Measurements from ENCODE around the gene GRIN1. TPM values are rescaled to one million over a fixed set of nuclear protein-coding genes. Genes with fewer than 3 reads are reported as not detected.

Gene GRIN1
- total and polyA plus RNA-seq, 8 donors, result 0.08 to 0.53 (median 0.28) TPM; not detected in 2

DNA sequence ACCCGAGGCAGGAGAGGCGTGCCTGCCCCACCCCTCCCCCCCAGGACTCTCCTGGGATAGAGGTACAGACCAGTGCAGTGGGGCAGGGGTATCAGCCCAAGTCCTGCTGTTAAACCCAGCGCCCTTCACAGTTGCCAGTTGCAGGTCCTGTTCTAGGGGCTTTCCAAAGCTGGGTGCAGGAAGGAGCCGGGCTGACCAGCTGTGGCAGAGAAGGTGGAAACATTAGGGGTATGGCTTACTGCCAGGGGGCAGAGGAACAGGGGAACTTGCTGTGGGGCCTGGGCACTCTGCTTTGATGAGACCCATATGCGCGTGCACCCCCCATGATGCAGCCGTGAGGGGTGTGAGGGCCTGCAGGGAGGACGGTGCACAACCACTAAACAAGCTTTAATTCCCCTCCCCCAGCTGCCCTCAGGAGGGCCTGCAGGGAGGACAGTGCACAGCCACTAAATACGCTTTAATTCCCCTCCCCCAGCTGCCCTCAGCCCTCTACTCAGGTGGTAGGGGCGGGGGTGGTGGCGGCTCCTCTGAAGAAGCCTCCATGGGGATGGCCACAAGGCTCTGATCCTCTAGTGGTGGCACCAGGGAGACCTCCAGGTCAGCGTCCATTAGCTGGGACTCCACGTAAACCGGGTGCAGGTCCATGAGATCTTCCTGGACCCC is 31.7 kb downstream of the GRIN1 start:
- no peaks in the 10 kb centered on the region for H3K36me3 ChIP-seq
- H3K4me1 ChIP-seq, result peaks cover 6 to 14% (median 13%) of the 10 kb centered on the region in 3 donors
- no peaks in the 10 kb centered on the region for H3K9me3 ChIP-seq
- H3K27me3 ChIP-seq, result no peaks in the 10 kb centered on the region
- no peak for ATAC-seq
- TF ChIP-seq, protein P1, sequence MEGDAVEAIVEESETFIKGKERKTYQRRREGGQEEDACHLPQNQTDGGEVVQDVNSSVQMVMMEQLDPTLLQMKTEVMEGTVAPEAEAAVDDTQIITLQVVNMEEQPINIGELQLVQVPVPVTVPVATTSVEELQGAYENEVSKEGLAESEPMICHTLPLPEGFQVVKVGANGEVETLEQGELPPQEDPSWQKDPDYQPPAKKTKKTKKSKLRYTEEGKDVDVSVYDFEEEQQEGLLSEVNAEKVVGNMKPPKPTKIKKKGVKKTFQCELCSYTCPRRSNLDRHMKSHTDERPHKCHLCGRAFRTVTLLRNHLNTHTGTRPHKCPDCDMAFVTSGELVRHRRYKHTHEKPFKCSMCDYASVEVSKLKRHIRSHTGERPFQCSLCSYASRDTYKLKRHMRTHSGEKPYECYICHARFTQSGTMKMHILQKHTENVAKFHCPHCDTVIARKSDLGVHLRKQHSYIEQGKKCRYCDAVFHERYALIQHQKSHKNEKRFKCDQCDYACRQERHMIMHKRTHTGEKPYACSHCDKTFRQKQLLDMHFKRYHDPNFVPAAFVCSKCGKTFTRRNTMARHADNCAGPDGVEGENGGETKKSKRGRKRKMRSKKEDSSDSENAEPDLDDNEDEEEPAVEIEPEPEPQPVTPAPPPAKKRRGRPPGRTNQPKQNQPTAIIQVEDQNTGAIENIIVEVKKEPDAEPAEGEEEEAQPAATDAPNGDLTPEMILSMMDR (IDR thresholded peaks at IDR 0.05), result no peak
- DNase-seq, result no peak
- H3K4me3 ChIP-seq, result no peak overlapping the region
- intact Hi-C loops (cut with DNase I), result no loop called here
- no peak overlapping the region for H3K27ac ChIP-seq
- 75 to 78% methylated on average over 14 of the region's 14 CpGs for WGBS, 2 donors
- FAIRE-seq, result no peak

DNA sequence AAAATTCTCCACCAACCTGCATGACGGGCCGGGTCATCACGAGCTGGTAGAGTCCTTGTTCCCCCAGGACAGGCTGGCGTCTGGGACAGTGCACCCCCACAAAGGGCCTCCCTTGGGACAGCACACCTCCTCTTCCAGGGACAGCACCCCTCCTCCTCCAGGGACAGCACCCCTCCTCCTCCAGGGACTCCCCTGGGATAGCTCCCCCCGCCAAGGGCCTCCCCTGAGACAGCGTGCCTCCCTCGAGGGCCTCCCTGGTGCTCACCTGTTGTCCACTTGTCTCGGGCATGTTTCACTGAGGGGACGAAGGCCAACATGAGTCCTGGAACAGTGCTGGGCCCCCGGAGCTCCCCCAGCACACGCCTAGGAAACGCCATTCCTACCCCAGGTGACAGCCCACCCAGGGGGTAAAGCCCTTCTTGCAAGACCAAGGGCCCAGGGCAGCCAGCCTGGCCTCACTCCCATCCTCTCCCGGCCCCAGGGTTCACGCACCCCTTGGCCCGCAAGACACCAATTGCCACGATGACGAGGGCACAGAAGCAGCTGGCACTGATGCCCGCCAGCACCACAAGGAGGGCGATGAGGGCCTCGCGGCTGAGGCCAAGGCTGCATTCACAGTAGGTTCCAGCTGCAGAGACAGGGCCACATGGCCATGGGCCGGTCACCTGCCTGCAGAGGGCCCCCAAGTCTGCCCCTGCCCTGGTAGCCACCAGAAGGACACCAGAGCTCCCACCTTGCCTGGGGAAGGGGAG is 32.4 kb downstream of the GRIN1 start:
- Histone ChIP-seq H3K27me3 (no peaks in the 10 kb centered on the region), H3K36me3 (no peaks in the 10 kb centered on the region), H3K4me3 (no peak overlapping the region), H3K9me3 (no peaks in the 10 kb centered on the region), H3K27ac (no peak overlapping the region), H3K4me1 (peaks cover 6 to 14% (median 13%) of the 10 kb centered on the region in 3 donors)
- TF ChIP-seq, protein P1 (IDR thresholded peaks at IDR 0.05), result no peak
- WGBS, 2 donors, result 87 to 88% methylated on average over 22 of the region's 22 CpGs
- no peak for ATAC-seq
- DNase-seq, result no peak
- intact Hi-C loops (cut with DNase I), result no loop called here
- FAIRE-seq, result no peak

GRCh38 chr9:137172901-137173795 is 34.2 kb downstream of the GRIN1 start:
- ATAC-seq, result no peak
- no peak overlapping the region for H3K27ac ChIP-seq

DNA sequence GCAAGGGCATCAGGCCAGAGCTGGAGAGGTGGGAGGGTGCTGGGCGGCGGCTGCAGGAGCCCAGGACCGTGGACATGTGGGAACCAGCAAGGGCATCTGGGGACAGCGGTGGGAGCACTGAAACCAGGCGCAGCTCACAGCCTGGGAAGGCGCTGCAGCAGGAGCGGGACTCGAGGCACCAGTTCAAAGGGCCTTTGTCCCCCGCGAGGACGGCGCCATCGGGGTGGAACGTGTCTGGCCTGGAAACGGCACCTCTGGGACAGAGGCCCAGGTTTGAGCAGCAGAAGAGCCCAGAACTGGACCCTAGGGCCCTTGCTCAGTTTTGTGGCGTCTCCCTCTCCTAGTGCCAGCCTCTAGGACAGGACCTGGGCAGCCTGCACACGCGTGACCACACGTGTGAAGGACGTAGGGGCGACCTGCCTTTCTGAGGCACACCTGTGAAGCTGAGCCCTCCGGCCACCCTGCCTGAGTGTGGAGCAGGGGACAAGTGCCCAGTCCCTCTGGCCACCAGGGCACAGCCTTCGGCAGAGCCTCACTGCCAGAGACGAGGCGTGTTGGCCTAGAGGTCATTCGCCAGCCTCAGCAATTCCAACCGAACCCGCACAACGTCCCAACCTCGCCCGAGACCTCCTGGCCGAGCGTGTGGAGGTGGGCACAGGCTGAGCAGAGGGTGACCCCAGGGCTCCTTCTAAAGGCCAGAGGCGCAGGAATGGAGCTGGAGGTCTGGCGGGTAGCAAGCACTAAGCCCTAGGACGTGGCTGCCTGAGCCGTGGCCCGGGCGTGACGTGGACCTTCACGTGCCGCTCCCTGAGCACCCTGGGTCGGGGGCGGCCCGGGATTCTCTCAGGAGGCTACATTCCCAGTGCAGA is 35.1 kb downstream of the GRIN1 start:
- intact Hi-C loops (cut with DNase I), result no loop called here
- no peak for DNase-seq
- Histone ChIP-seq H3K36me3 (no peaks in the 10 kb centered on the region), H3K4me3 (no peak overlapping the region), H3K9me3 (no peaks in the 10 kb centered on the region), H3K27me3 (no peaks in the 10 kb centered on the region), H3K27ac (no peak overlapping the region), H3K4me1 (peaks cover 4 to 6% (median 6%) of the 10 kb centered on the region in 3 donors)
- TF ChIP-seq, protein P1 (IDR thresholded peaks at IDR 0.05), result no peak
- no peak for ATAC-seq
- no peak for FAIRE-seq
- WGBS, 2 donors, result 84 to 89% methylated on average over 45 of the region's 45 CpGs

More at GRCh38 chr9:137172901-137173795, 34.2 kb downstream of the GRIN1 start:
- DNase-seq (no peak), FAIRE-seq (no peak)
- WGBS, 2 donors, result 62 to 65% methylated on average over 21 of the region's 21 CpGs
- H3K36me3 ChIP-seq, result no peaks in the 10 kb centered on the region
- no peaks in the 10 kb centered on the region for H3K27me3 ChIP-seq
- H3K9me3 ChIP-seq, result no peaks in the 10 kb centered on the region
- intact Hi-C loops (cut with DNase I), result no loop called here
- TF ChIP-seq, protein P1 (IDR thresholded peaks at IDR 0.05), result no peak
- no peak overlapping the region for H3K4me3 ChIP-seq
- H3K4me1 ChIP-seq, result peaks cover 6 to 11% (median 7%) of the 10 kb centered on the region in 3 donors
